HepG2 (cell line): ENCODE results near the gene UXS1. TPM values are rescaled to one million over a fixed set of nuclear protein-coding genes. Genes with fewer than 3 reads are reported as not detected.

ENCODE experiments used
- ARID3A ChIP-seq: IDR thresholded peaks from 2 replicates; pipeline ENCODE4 v1.6.1; 2012; ENCODE audit warnings: low read depth, low read length, improper control_type of control experiment
- ATF7-NPFF ChIP-seq: sonication (generic); formaldehyde crosslinking; IDR thresholded peaks from 2 replicates; pipeline ENCODE4 v1.8.1; 2023; ENCODE audit warnings: mild to moderate bottlenecking, low read depth, missing genetic modification reagents, moderate library complexity
- CEBPG ChIP-seq: IDR thresholded peaks from 2 replicates; pipeline ENCODE4 v1.6.1; 2016
- LCORL ChIP-seq, 2 experiments: fragments of 450-650 bp in 1 of 2; sonication (generic) in 1 of 2; formaldehyde crosslinking in 1 of 2; IDR thresholded peaks; 2 replicates each; pipeline versions ENCODE4 v1.5.0 to v1.6.1; 2017 to 2020; ENCODE audit warnings: antibody characterized with exemption in 1 of 2, missing genetic modification reagents in 1 of 2
- MATR3 ChIP-seq: sonication (generic); formaldehyde crosslinking; IDR thresholded peaks from 2 replicates; pipeline ENCODE4 v1.4.0; 2020; ENCODE audit warnings: missing genetic modification reagents
- MEF2D ChIP-seq: sonication (generic); formaldehyde crosslinking; IDR thresholded peaks from 2 replicates; pipeline ENCODE4 v1.5.1; 2020; ENCODE audit warnings: mild to moderate bottlenecking, missing genetic modification reagents
- NCOA2 ChIP-seq: sonication (generic); formaldehyde crosslinking; IDR thresholded peaks from 2 replicates; pipeline ENCODE4 v1.8.0; 2022; ENCODE audit warnings: inconsistent platforms
- NRL ChIP-seq: sonication (generic); formaldehyde crosslinking; IDR thresholded peaks from 2 replicates; pipeline ENCODE4 v1.5.0; 2020; ENCODE audit warnings: missing genetic modification reagents, mild to moderate bottlenecking, moderate library complexity, borderline replicate concordance
- RORA ChIP-seq: sonication (generic); formaldehyde crosslinking; IDR thresholded peaks from 2 replicates; pipeline ENCODE4 v1.5.0; 2020; ENCODE audit warnings: mild to moderate bottlenecking, missing genetic modification reagents, moderate library complexity
- SATB2 ChIP-seq: sonication (generic); formaldehyde crosslinking; IDR thresholded peaks from 2 replicates; pipeline ENCODE4 v1.5.0; 2020; ENCODE audit warnings: missing genetic modification reagents
- SMARCC2 ChIP-seq: fragments of 450-650 bp; IDR thresholded peaks from 2 replicates; pipeline ENCODE4 v1.6.1; 2017; ENCODE audit warnings: antibody characterized with exemption, mild to moderate bottlenecking
- SOX13 ChIP-seq, 3 experiments: fragments of 450-650 bp in 1 of 3; sonication (generic) in 1 of 3; formaldehyde crosslinking in 1 of 3; IDR thresholded peaks in 2 of 3; conservative IDR thresholded peaks in 1 of 3; 2 replicates each; pipeline versions ENCODE4 v1.5.0 to v1.6.1; 2016 to 2020; ENCODE audit warnings: antibody characterized with exemption in 1 of 3, mild to moderate bottlenecking in 1 of 3, missing compliant biosample characterization in 1 of 3, missing genetic modification reagents in 1 of 3, moderate library complexity in 1 of 3
- TFDP2 ChIP-seq: sonication (generic); formaldehyde crosslinking; IDR thresholded peaks from 2 replicates; pipeline ENCODE4 v1.4.0; 2020; ENCODE audit warnings: missing genetic modification reagents
- ZBTB7A ChIP-seq: sonication (generic); formaldehyde crosslinking; IDR thresholded peaks from 2 replicates; pipeline ENCODE4 v1.8.0; 2022; ENCODE audit warnings: mild to moderate bottlenecking, missing genetic modification reagents
- ZNF136 ChIP-seq: sonication (generic); formaldehyde crosslinking; IDR thresholded peaks from 2 replicates; pipeline ENCODE4 v1.8.1; 2022; ENCODE audit warnings: low read depth, mild to moderate bottlenecking, moderate library complexity, missing genetic modification reagents
- ZNF468 ChIP-seq: sonication (generic); formaldehyde crosslinking; IDR thresholded peaks from 2 replicates; pipeline ENCODE4 v1.8.0; 2022; ENCODE audit warnings: mild to moderate bottlenecking, moderate library complexity, missing genetic modification reagents
- ZNF501 ChIP-seq: sonication (generic); formaldehyde crosslinking; IDR thresholded peaks from 2 replicates; pipeline ENCODE4 v1.5.1; 2020; ENCODE audit warnings: mild to moderate bottlenecking, moderate library complexity, missing genetic modification reagents
- ZNF598 ChIP-seq: sonication (generic); formaldehyde crosslinking; IDR thresholded peaks from 2 replicates; pipeline ENCODE4 v1.5.1; 2020; ENCODE audit warnings: mild to moderate bottlenecking, missing genetic modification reagents, borderline replicate concordance
- ZNF687 ChIP-seq: sonication (generic); formaldehyde crosslinking; IDR thresholded peaks from 2 replicates; pipeline ENCODE4 v1.5.1; 2020; ENCODE audit warnings: mild to moderate bottlenecking, missing genetic modification reagents, moderate library complexity
- ZNF737 ChIP-seq: sonication (generic); formaldehyde crosslinking; IDR thresholded peaks from 2 replicates; pipeline ENCODE4 v1.5.0; 2020; ENCODE audit warnings: missing genetic modification reagents, mild to moderate bottlenecking, borderline replicate concordance
- ZNF816 ChIP-seq: sonication (generic); formaldehyde crosslinking; IDR thresholded peaks from 2 replicates; pipeline ENCODE4 v1.8.0; 2022; ENCODE audit warnings: missing genetic modification reagents, mild to moderate bottlenecking, borderline replicate concordance
- polyA plus RNA-seq, 8 experiments: library from polyadenylated mRNA; depleted of rRNA in 3 of 8; stranded (reverse) in 7 of 8; unstranded in 1 of 8; fragments of >200 nt; fragmentation: Illumina TruSeq in 4 of 8; extraction: Trizol in 4 of 8; gene quantifications; 2 replicates each; pipeline versions ENCODE4 v1.2.1 to v1.2.3, GENCODE V29; 2011 to 2016; ENCODE audit warnings: low read depth in 4 of 8, missing spikeins in 1 of 8, mixed read lengths in 1 of 8; ENCODE audit not compliant: insufficient read depth in 1 of 8
- total RNA-seq, 5 experiments: library from RNA; depleted of rRNA; stranded (reverse); fragments of >200 nt; fragmentation: Illumina TruSeq; extraction: Trizol; gene quantifications; 2 replicates each; pipeline ENCODE4 v1.2.3, GENCODE V29; 2016; ENCODE audit warnings: low read depth in 1 of 5

The UXS1 gene
- total and polyA plus RNA-seq, 2 of the 13 experiments (the other 11 are each of a cell fraction or from before 2014, with no cell fraction given) = 53.3 to 110 TPM

GRCh38 chr2:106192752-106193689 is 1.1 kb downstream of the UXS1 start (continued):
- no peak for TF ChIP-seq SATB2
- TF ChIP-seq MATR3 (CRISPR knock-in tag) = no peak
- peak; percentile 90 for TF ChIP-seq ZNF598
- peak; percentile 83 for TF ChIP-seq ZNF687 (CRISPR knock-in tag)
- TF ChIP-seq ARID3A = peak; percentile 74; the same call in 1 of the 2 replicates
- TF ChIP-seq ZNF816 (CRISPR knock-in tag) = 0 out of 2 replicates have a peak, but pooled peaks have one; percentile 54
- TF ChIP-seq TFDP2 (CRISPR knock-in tag) = peak; percentile 39; the same call in 1 of the 2 replicates
- TF ChIP-seq ZNF468 (CRISPR knock-in tag) = no peak
- peak; percentile 26; the same call in 1 of the 2 replicates for TF ChIP-seq NRL (CRISPR knock-in tag)
- TF ChIP-seq SOX13 (IDR thresholded peaks at IDR 0.05) = no peak
- peak in 1 of 2 experiments; percentile 48; a peak in 1 of 4 replicates for TF ChIP-seq SOX13 (CRISPR knock-in tag; conservative IDR thresholded peaks at IDR 0.05 in 1 of 2, IDR thresholded peaks at IDR 0.05 in 1 of 2)
- TF ChIP-seq NCOA2 (CRISPR knock-in tag) = no peak
- TF ChIP-seq ZNF737 (CRISPR knock-in tag) = 0 out of 2 replicates have a peak, but pooled peaks have one; percentile 52
- TF ChIP-seq RORA (CRISPR knock-in tag) = 0 out of 2 replicates have a peak, but pooled peaks have one; percentile 77
- TF ChIP-seq ZNF501 = peak; percentile 71
- TF ChIP-seq ZNF136 (CRISPR knock-in tag) = 0 out of 2 replicates have a peak, but pooled peaks have one; percentile 51
- 0 out of 2 replicates have a peak, but pooled peaks have one; percentile 37 for TF ChIP-seq ZBTB7A
- peak; percentile 23; the same call in 1 of the 2 replicates for TF ChIP-seq ATF7-NPFF
- TF ChIP-seq MEF2D = peak; percentile 14; the same call in 1 of the 2 replicates
- TF ChIP-seq CEBPG (CRISPR knock-in tag) = peak; percentile 59
- no peak for TF ChIP-seq LCORL (IDR thresholded peaks at IDR 0.05)
- TF ChIP-seq LCORL (CRISPR knock-in tag; IDR thresholded peaks at IDR 0.05) = 0 out of 2 replicates have a peak, but pooled peaks have one; percentile 7
- no peak for TF ChIP-seq SMARCC2
